Measurements from ENCODE around the gene PIGZ.

Gene PIGZ

DNA sequence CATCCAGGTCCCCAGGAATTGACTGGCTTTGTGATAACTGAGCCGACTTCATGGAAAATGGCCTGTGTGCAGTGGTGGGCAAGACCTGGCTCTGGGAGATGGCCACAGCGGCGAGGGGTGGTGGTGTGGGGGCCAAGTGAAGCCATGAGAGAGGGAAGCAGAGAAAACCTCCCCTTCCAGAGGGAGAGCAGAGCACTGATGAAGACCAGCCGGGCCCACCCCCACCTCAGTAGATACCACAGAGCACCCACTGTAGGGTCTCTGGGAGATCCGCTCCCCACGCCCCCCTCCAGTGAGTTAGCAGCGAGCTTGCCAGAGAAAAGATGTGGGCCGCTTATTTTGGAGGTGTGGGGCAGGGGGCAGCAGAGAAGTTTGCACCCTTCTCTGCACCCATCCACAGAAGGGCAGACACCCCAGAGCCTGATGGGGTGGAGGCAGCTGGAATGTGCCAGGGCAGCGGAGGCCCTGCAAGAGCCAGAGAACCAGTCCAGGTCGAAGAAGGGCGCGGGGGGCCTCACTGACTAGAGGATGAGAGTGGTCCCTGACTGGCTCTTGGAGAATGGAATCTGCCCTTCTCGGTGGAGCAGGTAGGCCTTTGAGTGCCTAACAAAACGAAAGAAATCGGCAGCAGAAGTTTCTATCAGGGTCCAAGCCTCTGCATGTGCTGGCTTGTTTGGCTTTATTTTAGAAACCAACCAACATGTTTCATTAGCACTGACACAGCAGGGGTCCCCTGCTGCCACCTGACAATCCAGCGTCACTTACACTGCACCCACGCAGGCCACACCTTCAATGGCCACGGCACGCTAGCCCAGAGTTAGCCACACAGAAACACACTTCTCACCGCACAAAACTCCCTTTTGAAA is 32.7 kb upstream of the PIGZ start:
- DNase-seq, result no peak

DNA sequence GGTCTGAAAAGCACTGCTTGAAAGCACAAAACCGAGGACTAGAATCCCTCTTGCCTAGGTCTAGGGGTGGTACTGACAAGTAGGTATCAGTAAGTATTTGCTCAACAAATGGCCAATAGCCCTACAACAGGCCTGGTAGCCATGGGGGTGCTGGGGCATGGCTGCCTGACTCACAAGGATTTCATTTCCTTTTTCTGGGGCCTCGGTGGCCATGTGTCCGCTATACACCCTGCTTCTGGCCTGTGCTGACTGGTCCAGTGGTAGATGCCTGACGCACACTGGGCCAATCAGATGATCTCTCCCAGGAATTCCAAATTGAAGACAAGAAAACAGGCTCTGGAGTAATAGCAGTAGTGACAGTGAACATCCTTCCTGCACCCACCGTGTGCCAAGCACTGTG is 31.6 kb upstream of the PIGZ start:
- DNase-seq, result no peak

DNA sequence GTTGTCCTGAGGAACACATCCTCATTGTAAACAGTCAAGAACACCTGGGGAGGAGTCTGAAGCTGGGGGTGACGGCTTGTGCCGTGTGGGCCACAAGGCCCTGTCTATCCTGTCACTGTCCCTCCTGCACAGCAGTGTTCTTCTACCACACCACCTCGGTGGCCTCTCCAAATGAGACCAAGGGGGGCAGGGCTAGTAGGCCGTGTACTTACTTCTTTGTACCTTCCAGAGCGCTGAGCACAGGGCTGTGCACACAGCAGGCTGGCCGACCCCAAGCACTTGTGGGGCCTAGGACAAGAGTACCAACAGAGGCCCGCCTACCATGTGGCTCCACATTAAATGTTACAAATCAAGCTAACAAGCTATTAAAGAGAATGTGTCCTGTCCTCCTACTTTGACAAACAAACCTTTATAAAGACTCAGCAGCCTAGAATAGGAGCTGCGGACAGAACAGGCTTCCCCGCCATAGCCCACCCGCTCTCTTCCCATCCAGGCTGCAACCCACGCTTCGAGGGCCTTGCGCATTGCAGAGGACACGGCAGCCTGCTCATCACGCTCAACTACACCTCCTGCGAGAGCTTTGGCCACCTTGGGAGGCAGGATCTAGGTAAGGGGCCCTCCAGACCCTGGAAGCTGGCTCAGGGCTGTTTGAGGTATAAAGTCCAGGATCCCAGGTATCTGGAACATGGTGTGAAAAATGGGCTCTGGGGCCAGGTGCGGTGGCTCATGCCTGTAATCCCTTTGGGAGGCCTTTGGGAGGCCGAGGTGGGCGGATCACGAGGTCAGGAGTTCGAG is 30.5 kb upstream of the PIGZ start:
- DNase-seq, result no peak

- DNase-seq, result no peak
Measured at GRCh38 chr3:196997311-196997710, 28.7 kb upstream of the PIGZ start.

- no peak for DNase-seq
Measured at GRCh38 chr3:196996454-196997265, 28.0 kb upstream of the PIGZ start.

DNA sequence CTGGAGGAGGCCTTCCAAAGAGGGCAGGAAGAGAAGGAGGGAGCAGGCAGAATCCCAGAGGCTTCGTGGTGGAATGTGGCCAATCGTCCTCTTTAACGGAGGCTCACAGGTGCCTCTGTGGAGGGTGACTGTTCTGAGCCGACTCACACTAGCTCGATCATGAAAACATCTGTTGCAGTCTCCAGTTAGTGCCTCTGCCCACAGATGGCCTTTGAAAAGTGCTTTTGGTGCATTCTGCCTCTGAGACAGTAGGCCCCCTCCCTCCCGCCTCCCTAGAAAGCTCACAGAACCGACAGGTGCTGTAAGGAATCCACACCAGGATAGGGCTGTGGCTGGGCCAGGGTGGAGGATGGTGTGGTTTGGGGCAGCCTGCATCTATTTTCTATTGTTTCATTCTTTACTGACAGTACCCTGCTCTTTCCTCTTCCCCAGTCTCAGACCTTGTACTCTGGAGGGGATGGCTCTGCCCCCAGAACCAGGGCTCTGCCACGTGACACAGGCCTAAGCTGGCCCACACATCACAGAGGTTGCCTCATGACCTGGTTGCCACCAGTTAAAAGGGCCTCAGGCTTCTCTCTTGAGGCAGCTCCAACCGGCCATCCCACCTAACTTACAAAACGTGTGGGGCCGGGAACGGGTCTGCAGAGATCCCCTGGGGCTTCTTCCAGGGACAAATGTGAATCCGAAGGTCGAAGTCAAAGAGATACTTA is 27.2 kb upstream of the PIGZ start:
- DNase-seq, result no peak

- DNase-seq, result no peak
Measured at GRCh38 chr3:196995027-196995426, 26.4 kb upstream of the PIGZ start.

- DNase-seq, result no peak
Measured at GRCh38 chr3:196994056-196994455, 25.4 kb upstream of the PIGZ start.

GRCh38 chr3:196992461-196993065 is 23.9 kb upstream of the PIGZ start:
- DNase-seq, result no peak

GRCh38 chr3:196991581-196992460 is 23.2 kb upstream of the PIGZ start:
- no peak for DNase-seq

DNA sequence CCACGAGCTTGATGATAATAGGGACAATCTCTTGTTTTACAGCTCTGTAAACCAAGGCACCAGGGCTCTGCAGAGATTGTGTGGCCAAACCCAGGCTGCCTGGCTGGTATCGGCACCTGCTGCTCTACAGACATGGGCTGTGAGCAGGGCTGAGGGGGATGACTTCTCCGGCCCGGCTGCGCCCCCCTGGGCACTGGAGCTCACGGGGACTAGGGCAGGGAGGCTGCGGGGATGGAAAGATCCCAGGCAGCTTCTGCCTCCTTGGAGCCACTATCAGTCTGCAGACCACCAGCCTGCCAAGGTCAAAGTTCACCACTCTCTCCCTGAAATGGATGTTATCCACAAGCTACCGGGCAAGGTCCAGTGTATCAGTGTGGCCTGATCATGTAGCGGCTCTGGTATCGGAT is 22.0 kb upstream of the PIGZ start:
- no peak for DNase-seq

DNA sequence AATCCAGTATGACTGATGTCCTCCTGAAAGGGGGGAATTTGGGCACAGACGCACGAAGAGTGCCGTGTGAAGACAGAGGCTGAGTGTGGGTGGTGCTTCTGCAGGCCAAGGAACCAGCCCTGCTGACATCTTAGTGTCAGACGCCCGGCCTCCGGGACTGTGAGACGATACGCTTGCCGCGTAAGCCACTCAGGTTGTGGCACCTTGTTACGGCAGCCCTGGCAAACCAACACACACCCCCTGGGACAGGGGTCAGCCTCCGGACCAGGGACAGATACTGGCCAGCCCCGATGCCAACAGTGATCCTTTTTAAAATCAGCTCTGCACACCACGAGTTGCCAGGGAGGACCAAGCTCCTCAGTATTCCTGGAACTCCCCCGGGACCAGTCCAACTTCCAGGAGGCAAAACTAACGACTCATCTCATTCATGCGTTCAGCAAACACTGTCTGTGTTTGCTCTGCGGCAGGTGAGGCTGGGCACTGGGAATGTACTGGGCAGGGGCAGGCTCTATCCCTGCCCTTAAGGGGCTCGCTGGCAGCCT is 21.2 kb upstream of the PIGZ start:
- no peak for DNase-seq

DNA sequence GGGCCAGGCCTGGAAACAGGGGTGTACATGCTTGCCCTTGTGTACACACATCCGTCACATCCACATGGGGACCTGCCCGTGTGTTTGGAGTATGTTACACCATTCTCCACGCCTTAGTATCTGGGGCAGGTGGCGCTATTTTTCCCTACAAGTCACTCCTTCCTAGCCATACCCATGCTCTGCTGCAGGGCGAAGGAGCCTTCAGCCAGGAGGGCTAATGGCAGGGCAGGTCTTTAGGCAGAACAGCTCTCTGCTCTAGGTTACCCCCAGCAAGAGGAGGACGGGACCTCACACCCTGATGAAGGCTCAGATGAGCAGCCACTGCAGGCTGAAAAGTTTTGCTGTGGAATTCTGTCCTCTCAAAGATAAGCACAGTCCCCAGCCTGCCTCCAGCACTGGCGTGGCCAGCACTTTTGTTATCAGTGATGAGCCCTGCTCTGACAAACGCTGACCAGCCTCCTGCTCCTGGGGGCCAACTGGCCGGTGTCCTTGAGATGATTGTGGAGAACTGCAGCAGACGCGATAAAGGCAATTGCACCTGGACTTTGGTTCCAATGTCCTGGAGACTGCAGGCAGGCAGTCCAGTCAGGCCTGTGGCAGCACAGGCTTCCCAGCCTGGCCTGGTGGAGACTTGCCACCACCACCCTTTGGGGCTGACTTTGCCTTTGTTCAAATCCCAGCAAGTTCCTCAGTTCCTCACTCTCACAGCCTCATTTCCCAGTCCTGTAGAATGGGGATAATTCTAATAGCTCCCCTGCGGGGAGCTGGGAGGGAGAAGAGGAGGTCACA is 19.8 kb upstream of the PIGZ start:
- DNase-seq, result no peak

DNA sequence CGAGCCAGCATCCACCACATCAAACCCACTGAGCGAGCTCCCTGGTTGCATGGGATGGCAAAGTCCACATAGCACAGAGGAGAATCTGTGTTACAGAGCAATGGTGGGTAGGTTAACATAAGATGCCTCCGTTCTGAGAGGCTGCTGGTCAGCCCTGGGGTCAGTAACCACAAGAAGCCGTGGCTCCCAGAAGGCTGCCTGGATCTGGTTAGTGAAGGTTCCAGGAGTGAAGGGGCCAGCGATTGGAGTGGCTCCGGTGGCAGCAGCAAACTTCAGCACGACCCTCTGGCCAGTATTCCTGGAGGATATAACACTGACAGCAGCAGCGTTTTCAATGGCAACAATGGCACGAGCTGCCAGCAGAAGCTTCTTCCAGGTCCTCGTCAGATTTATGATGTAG is 18.4 kb upstream of the PIGZ start:
- no peak for DNase-seq

DNA sequence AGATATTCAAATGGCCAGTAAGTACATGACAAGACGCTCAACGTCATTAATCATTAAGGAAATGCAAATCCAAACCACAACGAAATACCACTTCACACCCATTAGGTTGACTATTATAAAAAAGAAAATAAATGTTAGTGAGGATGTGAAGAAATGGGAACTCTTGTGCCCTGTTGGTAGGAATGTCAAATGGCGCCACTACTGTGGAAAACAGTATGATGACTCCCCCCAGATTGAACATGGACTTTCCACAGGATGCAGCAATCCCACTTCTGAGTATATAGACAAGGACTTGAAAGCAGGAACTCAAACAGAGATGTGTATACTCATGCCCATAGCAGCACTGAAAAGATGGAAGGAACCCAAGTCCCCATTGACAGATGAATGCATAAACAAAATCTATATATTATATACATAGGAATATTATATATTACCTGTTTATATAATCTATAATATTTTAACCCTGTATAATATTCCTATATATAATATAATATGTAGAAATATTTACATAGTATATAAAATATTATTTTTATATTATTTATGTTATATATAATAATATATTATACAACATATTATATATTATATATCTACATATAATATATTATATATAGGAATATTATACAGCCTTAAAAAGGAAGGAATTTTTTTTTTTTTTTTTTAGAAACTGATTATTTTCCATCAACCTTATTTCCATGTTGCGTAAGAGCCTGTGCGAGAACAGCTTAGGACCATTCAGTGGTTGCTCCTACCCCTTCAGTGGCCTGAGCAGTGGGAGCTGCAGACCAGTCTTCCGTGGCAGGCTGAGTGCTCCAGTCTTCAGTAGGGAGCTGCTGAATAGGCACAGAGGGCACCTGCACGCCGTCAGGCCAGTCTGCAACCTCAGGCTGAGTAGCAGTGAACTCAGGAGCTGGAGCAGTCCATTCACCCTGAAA is 17.6 kb upstream of the PIGZ start:
- no peak for DNase-seq

DNA sequence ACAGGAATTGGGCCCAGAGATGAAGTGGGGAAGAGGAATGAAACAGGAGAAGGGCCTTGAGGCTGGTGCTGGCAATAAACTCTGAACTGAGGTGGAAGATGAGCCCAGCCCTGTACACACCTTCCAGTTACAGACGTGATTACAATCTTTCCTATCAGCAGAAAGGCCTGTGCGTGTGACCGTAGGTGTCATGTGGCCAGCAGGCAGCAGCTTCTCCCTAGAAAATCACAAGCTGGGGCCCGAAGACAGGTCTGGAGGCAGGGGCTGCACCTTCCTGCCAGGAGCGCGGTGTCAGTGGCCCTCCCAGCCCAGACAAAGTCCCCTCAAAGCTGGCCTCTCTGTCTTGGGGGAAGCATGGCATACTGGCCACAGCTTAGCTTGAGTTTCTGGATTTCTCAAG is 16.7 kb upstream of the PIGZ start:
- no peak for DNase-seq

GRCh38 chr3:196983186-196983585 is 14.6 kb upstream of the PIGZ start:
- no peak for DNase-seq

- no peak for DNase-seq
Measured at GRCh38 chr3:196981657-196982056, 13.0 kb upstream of the PIGZ start.

- no peak for DNase-seq
Measured at GRCh38 chr3:196979545-196979944, 10.9 kb upstream of the PIGZ start.
